Stimulated activated CD8-positive, alpha-beta memory T cell treated with anti-CD3 and anti-CD28 coated beads, Interleukin-12 subunit alpha, Interleukin-12 subunit beta, amount 100 ng/mL, for 1 hour (primary cell): ENCODE measurements around the gene YKT6.
"Not testable (repeated sequence)": the region's sequence is repeated elsewhere in the genome, so short reads cannot be mapped to it uniquely, and the experiment has no call there.

ENCODE experiments used
- DNase-seq: peaks from one replicate; pipeline ENCODE4 v3.0.0-alpha.2; 2020; ENCODE audit warnings: low read depth

Gene YKT6

DNA sequence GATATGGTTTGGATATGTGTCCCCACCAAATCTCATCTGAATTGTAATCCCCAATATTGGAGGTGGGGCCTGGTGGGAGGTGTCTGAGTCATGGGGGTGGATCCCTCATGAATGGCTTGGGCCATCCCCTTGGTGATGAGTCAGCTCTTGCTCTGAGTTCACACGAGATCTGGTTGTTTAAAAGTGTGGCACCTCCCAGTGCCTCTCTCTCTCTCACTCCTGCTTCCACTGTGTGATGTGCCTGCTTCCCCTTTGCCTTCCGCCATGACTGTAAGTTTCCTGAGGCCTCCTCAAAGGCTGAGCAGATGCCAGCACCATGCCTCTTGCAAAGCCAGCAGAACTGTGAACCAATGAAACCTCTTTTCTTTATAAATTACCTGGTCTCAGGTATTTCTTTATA lies 6.7 kb upstream of the YKT6 start:
- no peak for DNase-seq

DNA sequence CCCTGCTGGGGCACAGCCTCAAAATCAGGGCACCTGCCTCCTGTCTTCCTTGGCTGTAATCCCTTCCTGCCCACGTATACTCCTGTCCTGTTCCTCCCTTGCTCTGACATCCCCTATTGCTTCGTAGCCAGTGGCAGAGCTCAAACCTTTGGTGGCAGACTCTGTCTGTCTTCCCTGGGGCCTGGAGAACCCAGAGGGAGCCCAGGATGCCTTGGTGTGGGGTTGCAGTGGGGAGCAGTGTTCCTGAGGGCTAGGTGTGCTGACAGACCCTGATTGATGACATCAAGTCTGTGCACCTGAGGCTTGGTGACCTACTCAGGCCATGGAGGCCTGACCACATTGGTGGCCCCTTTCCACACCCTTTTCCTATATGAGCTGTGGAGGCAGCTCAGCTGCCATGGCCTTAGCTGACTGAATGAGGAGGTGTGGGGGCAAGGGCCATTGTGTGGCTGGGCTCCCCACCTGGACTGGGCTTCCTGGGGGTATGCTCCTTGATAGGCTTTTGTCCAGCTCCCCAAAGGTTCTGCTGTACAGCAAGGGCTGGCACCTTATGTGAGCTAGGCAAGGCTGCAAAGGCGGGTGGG lies 6.1 kb upstream of the YKT6 start:
- DNase-seq = no peak

DNA sequence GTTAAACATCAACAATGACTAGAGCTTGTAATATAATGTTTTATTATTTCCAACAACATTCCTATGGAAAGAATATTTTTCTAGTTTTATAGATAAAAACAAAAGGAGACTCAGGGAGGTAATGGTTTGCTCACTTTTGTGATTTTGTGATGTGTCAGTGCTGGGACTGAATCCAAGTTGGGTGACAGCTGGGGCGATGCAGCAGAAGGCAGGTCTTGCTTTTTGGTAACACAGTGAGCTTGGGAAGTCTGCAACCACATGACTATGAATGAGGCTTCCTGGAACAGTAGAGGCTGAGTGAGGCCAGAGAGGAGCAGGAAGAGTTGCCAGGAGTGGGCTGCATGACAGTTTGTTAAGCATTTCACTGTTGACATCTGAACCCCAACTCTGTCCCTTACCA lies 4.9 kb upstream of the YKT6 start:
- DNase-seq = no peak

DNA sequence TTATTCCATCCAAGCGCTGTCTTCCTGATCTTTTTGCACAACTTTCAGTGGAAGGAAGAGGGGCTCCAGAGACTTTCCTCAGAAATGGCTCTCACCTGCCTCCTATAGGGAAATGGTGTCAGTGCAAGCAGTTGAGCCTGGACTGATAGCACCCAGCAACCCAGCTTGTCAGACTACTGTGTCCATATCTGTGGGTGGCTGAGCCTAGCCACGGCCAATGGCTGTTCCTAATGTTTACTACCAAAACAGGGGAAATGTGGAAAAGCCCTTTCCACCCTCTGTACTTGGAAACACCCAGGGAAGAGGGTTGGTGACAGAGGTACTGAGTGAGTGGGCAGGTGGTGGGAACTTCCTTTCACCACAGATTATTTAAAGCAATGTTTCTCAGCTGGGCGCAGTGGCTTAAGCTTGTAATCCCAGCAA lies 4.3 kb upstream of the YKT6 start:
- DNase-seq = no peak

DNA sequence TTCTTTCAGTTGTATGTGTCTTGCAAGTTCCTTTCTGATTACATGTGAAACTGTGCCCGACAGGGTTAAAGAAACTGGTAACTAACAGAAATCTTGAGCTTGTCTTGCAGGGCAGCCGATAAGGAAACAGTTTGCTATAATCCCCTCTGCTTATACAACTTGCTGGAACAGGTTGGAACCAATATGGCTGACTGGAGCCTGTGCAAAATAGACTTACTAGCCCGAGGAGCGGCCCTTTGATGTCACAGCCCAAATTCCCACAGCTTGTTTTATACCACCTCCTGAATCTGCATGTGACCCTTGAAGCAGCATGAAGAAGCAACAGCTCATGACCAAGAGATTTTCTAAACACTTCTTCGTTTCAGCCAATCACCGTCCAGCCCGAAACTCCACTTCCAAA lies 3.3 kb upstream of the YKT6 start:
- DNase-seq = no peak

GRCh38 chr7:44200163-44200562 lies 615 bp upstream of the YKT6 start:
- DNase-seq = not testable (repeated sequence)

- DNase-seq = no peak
Measured at GRCh38 chr7:44201813-44202212, 1.0 kb downstream of the YKT6 start.

- no peak for DNase-seq
Measured at GRCh38 chr7:44206008-44206407, 5.2 kb downstream of the YKT6 start.

DNA sequence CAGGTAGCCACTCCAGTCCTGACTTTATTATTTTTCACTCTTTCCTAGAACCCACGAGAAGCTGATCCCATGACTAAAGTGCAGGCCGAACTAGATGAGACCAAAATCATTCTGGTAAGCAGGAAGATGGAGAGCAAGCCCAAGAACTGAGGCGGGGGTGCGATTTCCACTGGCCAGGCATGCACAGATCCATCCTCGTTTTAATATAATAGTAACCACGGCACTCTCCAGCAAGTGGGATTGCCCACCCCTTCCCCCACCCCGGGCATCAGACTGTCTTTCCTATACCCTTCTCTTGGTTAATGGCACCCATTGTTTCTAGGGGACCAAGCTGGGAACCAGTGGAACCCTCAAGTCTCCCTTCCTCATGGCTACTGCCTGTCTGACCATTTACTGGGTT lies 7.3 kb downstream of the YKT6 start:
- no peak for DNase-seq

GRCh38 chr7:44210107-44210506 lies 9.3 kb downstream of the YKT6 start:
- no peak for DNase-seq

DNA sequence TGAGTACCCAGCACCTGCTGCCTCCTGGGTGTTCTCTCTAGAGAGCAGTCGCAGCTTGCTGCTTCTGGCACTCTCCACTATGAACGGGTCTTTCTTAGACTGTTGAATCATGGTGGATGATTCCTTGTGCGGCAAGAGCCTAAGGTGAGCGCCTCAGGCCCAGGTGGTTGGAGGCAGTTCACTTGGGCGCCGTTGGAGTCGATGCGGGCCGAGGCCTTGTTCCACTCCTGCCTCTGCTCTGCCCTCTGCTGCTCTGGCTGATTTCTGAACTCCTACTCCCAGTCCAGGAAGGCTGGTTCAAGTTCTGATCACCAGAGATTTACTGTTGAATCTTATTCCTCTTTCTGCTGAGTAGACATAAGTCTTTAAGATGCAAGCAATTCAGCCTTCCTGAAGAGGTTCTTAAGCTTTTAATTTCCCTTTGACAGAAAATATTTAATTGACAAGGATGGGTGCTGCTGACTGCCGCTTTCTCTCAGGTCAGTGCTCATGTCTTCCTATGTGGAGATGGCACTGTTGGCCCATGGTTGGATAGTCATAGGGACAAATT lies 10.4 kb downstream of the YKT6 start:
- DNase-seq = no peak

DNA sequence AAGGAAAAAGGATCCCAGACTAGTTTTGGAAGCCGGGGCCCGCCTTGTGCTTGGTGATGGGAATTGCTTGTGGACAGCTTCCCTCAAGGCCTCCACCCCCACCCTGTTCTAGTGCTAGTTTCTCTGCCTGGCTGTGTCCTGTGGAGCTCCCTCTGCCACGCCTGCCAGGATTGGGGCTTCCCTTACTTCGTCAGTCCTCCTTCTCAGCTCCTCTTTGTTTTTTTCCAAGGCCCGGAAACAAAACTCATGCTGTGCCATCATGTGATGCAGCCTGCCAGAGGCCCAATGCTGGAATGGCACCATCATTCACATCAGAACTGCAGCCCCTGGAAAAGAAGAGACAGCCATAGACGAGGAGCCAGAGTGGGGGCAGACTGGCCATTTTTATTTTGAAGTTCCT lies 11.2 kb downstream of the YKT6 start:
- no peak for DNase-seq

DNA sequence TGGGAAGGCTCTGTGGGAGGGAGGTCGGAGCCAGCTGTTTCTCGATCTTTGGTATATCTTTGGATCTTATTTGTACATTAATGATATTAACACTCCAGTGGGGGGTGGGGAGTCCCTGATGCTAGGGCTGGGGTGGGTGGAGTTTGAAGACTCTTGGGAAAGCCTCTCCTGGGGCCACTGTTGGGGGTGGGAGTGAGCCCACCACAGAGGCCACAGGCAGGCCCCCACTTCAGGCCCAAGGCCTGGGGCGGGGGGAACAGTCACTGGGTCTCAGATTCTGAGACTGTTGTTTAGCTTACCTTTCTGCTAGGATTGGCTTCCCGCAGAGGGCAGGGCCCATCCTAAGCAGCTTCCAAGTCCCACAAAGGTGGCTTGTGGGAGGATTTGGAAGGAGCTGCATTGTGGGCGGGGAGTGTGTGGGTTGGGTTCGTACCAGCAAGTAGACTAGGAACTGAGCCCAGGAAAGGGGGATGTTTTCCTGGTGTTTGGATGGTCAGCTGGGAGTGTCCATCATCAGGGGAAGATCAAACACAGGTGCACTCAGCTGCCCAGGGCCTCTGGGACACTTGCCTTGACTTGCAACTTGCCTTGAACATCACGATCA lies 11.9 kb downstream of the YKT6 start:
- DNase-seq = no peak

- no peak for DNase-seq
Measured at GRCh38 chr7:44213206-44213876, 12.6 kb downstream of the YKT6 start.

GRCh38 chr7:44213877-44214388 lies 13.2 kb downstream of the YKT6 start:
- no peak for DNase-seq

- no peak for DNase-seq
Measured at GRCh38 chr7:44215531-44215930, 14.8 kb downstream of the YKT6 start.

DNA sequence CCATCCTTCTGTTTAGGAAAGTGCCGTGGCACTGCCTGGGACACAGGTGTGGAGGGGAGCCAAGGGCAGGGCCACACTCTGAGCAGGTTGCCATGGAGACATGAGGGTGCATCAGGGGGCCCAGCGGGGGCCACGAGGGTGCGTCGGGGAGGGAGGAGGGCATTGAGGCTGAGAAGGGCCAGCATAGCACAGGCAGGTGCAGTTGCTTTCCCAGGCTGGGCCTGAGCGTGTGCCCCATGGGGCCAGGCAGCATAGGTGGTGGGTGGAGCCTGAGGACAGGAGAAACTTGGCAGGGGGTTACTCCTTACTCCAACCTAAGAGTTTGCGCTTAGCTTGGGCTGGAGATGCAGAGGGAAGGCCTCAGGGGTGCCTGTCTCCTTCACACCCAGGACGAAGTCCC lies 15.2 kb downstream of the YKT6 start:
- DNase-seq = no peak

DNA sequence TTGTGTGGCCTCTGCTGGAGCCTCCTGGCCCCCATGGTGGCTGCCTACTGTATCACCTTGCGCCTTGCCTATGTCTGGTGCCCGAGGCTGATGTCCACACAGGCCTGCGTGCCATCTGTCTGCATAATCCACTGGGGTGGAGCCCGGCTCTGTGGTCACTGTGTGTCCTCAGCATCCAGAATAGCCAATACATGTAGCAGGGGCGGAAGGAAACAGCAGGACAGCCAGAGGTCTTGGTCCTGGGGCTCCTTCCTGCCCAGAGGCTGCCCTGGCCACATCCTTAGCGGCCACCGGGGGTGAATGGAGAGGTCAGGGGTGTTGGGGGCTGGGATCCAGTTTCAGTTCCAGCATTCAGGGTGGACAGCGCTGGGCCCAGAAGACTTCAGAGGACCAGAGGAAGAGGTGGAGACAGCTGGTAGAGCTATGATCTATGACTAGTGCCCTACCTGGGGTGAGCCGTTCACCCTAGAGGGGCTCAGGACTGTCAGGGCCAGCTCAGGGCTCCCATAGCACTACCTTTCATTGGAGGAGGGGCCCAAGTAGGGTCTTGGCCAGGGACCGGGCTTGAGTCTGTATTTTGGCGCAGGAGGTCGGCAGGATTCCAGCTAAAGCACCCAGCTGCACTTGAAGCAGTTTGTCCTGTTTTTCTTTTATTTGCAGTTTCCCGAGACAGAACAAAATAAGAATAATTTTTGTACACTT lies 15.9 kb downstream of the YKT6 start:
- no peak for DNase-seq

DNA sequence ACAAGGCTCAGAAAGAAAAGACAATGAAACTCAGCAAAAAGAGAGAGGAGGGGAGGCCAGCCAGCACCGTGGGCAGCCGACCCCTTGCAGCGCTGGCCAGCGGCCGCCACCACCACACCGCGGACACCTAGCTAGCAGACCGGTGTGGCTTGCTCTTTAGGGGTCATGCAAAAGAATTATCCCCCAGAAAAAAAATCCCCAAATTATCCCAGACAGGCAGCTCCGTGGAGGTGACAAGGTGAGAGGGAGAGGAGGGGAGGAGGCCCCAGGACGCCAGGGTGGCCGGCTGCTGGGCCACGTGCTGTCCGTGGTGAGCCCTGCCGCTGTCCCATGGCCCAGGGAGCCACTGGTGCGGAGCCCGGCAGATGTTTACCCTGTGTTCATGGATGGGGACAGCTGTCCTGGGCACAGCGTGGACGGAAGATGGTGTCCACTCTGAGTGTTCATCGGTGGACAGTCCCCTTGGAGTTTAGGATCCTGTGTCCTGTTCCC lies 16.5 kb downstream of the YKT6 start:
- DNase-seq = no peak

GRCh38 chr7:44217852-44218402 lies 17.1 kb downstream of the YKT6 start:
- DNase-seq = no peak

DNA sequence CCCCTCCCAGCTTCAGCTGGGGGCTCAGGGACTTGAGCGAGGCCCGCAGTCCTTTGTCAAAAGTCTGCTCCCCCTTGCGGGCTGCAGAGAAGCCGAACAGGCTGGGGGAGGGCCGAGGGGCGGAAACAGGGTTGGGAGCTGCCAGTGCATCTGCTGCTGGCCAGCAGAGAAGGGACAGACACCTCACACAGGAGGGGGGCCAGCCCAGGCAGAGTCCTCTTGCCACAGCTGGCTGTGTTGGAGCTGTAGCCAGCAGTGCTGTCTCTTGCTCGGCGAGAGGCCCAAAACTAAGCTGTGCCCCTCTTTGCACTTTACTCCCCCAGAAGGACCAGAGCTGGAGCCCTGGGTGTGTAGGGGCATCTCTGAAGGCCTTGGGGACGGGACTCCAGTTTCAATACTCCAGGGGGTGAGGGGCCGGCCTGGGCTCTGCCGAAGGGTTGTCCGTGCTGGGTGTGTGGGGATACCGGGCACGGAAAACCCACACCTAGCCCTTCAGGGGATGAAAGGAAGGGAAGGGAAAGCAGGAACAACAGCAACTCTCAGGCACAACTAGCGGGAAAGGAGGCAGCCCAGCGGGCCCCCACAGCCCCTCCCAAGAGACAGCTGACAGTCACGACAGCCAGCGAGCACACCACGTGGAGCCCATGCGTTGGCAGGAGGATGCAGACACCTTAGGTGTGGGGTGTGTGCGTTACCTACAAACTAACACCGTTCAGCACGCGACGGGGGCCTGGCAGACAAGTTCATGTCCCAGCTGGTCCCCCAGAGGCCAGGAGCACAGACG lies 17.8 kb downstream of the YKT6 start:
- DNase-seq = no peak
